HG02885 (cell line): ENCODE data around the gene MYL4.
"Not testable (repeated sequence)": the region's sequence is repeated elsewhere in the genome, so short reads cannot be mapped to it uniquely, and the experiment has no call there.

Source experiments
- ATAC-seq: cut with Tn5 transposase; IDR thresholded peaks from one replicate; pipeline ENCODE4 v1.9.1; 2021; ENCODE audit warnings: mild to moderate bottlenecking; ENCODE audit not compliant: unreplicated experiment, poor library complexity

MYL4 gene

DNA sequence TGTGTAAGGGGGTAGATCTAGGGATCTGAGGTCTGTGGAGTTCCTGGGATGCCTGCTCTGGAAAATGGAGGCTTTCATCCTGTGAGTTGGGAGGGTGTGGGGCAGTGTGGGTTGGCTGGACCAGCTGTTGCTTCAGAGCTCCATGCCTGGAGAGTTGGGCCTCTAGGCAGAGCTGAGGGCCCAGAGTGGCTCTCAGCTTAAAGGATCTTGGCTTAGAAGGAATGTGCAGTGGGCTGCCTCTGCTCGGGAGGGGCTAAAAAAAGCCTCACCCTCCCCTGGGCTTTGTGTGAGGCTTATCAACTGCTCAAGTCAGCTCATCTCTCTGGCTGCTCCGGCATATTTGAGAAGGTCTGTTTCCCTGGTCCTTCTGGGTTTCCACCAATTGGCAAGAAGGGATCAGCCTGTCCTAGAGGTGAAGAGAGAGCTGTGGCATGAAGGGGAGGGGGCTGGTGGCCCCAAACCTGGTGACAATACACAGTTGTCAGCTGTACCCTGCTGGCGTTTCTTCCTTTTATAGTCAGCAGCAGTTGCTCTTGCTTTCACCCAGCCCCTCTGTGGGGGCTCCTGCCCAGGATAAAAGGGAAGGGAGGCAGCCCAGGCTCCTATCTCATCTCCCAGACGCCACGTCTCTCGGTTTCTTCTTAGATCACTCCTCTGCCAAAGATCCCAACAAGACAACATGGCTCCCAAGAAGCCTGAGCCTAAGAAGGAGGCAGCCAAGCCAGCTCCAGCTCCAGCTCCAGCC, at the start of gene MYL4:
Gene MYL4, plus strand, starts transcription at position 605 of the 745 bp plus-strand sequence. Its CDS starts 75 bp downstream, at position 680.
- ATAC-seq, result no peak

DNA sequence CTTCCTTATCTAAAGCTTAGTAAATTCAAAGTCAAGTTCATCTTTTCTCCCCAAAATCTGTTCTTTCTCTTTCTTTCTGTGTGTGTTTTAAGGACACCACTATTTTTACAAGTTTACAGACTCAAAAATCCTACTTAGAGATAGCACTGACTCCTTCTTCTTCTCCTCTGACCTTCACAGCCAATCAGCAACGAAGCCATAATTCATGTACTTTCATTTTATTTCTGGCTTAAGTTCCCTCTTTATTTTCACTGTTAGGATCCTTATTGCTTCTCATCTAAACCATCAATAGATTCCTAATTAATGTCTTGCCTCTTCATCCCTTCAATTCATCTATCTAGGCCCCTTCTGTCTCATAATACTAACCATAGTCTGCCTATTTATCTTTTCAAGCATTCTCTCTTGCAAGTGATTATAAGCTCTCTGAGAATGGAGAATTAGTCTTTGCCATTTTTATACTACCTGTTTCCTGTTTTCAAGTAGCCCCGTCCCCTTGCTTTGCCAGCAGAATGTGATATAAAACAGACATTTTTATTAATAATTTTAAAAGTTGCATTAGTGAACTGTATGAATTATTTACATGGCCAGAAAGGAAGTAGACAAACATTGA, 47.0 kb upstream of the MYL4 start:
- ATAC-seq, result no peak

DNA sequence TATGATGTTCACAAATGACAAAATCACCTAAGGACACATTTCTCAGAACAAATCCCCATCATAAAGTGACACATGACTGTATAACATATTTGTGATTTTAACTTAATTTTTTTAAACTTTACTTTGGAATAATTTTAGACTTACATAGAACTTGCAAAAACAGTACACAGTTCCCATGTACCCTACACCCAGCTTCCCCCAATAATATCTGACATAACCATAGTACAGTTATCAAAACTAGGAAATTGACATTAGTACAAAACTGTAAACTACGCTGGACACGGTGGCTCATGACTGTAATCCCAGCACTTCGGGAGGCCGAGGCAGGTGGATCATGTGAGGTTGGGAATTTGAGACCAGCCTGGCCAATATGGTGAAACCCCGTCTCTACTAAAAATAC, 44.9 kb upstream of the MYL4 start:
- ATAC-seq, result no peak

DNA sequence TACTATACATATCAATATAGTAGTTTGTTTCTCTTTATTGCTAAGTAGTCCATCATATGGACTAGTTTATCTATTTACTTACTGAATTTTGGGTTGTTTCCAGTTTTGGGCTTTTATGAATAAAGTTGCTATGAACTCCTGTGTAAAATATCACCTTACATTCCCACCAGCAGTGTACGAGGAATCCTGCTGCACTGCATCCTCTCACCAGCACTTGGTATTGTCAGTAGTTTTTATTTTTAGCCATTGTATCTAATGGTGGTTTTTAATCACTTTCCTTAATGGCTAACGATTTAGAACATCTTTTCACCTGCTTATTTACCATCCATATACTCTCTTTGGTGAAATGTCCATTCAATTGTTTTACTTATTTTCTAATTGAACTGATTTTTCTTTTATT, 44.0 kb upstream of the MYL4 start:
- ATAC-seq, result no peak

DNA sequence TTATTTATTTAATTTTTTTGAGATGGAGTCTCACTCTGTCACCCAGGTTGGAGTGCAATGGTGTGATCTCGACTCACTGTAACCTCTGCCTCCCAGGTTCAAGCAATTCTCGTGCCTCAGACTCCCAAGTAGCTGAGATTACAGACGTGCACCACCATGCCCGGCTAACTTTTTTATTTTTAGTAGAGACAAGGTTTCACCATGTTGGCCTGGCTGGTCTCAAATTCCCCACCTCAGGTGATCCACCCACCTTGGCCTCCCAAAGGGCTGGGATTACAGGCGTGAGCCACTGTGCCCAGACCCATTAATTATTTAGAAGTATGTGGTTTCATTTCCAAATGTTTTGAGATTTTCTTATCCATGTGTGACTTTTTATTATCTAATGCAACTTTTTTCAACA, 42.3 kb upstream of the MYL4 start:
- not testable (repeated sequence) for ATAC-seq

DNA sequence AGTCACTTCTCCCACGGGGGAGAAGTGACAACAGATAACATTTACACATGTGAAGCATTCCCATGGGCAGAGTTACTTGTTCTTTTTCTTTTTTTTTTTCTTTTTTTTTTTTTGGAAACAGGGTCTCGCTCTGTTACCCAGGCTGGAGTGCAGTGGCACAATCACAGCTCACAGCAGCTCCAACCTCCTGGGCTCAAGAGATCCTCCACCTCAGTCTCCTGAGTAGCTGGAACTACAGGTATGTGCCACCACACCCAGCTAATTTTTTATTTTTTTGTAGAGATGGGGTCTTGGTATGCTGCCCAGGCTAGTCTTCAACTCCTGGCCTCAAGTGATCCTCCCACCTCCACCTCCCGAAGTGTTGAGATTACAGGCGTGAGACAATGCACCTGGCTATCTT, 40.3 kb upstream of the MYL4 start:
- ATAC-seq, result not testable (repeated sequence)

DNA sequence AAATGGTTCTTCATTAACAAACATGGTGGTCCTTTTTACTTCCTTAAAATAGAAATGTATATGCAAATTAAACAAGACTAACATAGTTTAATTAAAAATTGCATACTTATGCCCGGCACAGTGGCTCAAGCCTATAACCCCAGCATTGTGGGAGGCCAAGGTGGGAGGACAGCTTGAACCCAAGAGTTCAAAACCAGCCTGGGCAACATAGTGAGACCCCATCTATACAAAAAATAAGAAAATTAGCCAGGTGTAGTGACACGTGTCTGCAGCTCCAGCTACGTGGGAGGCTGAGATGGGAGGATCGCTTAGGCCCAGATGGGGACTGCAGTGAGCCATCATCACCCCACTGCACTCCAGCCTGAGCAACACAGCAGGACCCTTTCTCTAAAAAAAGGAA, 38.4 kb upstream of the MYL4 start:
- ATAC-seq, result no peak

DNA sequence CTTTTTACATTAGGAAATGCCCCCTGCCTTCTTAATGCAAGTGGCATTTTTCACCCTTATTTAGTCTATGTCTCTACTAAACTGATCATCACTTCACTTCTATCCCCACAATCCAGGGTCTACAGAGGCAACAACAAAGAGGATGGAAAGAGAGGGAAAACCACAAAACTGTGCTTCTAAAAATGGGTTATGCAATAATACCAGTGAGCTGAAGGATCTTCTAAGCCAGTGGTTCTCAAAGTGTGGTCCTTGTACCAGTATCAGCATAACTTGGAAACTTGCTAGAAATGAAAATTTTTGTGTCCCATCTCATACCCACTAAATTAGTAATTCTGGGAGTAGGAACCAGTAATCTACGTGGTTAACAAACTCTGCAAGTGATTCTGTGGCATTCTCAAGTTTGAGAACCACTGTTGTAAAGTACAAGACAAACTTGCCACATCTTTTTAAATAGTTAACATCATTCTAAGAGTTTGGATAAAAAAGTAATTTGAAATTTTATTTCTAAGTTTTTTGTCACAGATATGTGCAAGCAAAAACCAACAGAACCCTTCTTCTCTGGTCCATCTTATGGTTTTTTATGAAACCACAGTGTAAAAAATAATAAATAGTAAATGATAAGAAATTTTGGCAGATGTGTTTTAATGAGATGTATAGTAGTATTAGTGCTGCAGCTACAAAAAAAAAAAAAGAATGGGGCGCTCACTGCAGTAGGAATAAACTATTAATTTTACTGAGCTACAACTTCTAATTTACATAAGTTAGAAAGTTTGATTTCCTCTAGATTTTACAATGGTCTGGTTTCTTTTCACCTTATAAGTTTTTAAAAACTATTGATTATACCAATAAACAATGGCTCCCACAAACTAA, 36.2 kb upstream of the MYL4 start:
- ATAC-seq, result no peak

DNA sequence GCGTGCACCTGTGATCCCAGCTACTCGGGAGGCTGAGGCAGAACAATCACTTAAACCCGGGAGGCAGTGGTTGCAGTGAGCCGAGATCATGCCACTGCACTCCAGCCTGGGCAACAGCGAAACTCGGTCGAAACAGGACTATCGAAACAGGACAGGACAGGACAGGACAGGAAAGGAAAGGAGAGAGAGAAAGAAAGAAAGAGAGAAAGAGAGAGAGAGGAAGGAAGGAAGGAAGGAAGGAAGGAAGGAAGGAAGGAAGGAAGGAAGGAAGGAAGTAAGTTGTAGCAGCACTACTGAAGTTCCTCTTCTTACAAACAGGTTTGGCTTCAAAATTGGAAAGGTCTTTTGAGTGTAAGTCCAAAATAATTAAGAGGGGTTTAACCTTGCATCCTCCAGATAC, 34.3 kb upstream of the MYL4 start:
- ATAC-seq, result not testable (repeated sequence)

DNA sequence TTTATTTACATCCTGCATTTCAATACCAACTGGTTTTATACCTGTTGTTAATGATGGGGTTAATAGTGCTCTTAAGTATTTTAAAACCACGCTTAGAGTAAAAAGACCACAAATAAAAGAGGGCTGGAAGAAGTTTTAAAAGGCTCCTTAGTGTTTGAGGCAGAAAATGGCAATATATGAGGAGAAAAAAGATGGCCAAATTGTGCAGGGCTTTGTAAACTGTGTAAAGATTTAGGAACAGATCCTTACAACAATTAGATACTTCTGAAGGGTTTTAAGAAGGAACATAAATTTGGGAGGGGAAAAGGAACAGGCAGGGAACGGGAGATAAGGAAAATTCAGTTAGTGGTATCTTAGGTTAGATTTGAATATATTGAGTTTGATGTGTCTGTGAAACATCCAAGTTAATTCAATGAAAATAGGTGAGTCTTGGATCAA, 32.7 kb upstream of the MYL4 start:
- no peak for ATAC-seq

DNA sequence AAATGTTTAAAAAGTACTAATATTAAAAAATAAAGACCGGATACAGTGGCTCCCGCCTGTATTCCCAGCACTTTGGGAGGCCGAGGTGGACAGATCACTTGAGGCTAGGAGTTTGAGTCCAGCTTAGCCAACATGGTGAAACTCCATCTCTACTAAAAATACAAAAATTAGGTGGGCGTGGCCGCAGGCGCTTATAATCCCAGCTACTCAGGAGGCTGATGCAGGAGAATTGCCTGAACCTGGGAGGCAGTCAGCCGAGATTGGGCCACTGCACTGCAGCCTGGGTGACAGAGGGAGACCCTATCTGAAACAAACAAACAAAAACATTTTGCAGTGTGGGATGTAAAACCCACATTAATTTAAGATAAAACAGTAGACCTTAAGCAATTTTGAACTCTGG, 31.9 kb upstream of the MYL4 start:
- ATAC-seq, result no peak

DNA sequence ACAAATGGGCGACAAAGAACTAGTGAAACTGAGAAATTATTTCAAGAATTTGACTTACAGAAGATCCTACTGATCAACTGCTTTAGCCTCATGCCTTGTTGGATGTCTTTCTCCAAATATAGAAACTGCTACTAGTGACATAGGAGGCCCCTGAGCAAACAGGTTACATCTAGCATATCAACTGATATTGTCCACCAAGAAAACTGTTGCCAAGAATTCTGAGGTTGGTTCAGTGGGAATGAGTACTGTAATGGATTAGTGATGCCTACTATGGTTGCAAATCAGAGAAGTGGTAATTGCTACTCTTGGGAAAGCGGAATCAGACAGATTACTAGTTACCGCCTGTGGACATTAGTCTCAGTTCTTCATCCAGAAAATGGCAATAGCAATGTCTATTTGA, 30.0 kb upstream of the MYL4 start:
- no peak for ATAC-seq

DNA sequence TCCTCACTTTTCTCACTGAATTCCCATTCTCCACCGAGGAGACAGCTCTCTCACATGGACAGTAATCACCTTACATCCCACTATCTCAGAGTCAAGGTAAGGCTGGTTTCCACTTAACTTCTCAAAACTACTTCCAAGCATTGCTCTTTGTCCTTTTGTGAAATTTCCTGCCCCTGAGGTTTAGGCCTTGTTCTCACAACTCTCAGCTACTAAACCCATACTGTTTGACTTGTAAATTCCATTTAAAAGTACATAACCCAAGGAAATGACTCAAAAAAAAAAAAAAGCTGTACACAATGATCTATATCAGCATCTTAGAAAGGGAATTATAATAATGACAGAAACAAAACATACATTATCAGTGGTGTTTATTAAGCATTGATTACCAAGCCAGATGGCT, 28.8 kb upstream of the MYL4 start:
- no peak for ATAC-seq

DNA sequence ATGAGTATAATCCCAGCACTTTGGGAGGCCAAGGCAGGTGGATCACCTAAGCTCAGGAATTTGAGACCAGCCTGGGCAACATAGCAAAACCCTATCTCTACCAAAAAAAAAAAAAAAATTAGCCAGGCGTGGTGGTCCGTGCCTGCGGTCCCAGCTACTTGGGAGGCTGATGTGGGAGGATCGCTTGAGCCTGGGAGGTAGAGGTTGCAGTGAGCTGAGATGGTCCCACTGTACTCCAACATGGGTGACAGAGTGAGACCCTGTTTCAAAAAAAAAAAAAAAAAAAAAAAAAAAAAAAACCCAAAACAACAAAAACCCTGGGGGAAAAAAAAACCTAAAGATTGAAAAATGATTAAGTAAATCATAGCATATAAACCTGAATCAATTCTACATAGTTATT, 28.2 kb upstream of the MYL4 start:
- not testable (repeated sequence) for ATAC-seq

DNA sequence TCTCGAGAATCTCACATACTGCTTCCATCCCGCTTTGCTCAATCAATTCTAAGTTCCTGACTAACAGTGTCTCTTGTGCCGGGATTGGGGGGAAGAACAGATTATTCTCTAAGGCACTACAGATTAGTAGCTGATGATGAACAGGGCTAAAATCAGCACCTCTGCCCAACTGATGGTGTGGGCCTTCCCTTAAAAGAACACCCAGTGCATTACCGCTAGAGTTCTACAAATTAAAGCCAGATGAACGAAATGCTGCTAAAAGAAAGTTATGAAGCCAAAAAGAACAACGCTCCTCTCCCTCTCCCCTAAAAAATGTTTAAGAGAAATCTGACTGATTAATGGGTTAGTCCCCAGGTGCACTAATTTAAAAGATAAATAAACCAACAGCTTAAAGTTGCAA, 24.5 kb upstream of the MYL4 start:
- no peak for ATAC-seq

DNA sequence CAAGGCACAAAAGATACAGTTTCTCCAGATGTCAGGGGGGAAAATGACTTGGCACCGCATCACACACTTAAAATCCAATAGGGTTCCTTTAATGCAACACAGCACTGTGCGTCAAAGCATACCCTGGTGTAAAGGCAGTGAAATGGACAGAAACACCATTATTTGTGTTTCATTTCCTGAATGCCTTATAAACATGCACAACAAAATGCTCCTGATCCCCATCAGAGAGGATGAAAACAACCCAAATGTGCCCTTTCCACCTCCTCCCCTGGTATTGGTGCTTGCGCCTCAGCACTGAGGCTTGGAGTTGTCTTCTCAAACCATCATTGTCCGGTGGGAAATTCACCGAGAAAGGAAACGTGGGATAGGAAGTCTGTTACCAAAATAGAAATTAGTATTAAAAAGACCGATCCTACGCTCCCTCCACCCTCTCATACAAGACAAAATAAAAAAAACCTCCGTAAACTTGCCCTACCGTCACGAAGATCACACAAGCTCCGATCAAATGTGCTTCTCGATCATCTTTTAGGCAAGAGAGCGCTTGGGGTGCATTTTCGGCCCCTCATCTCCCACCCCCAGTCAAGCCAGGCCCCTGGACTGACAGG, 20.8 kb upstream of the MYL4 start:
- ATAC-seq, result no peak

DNA sequence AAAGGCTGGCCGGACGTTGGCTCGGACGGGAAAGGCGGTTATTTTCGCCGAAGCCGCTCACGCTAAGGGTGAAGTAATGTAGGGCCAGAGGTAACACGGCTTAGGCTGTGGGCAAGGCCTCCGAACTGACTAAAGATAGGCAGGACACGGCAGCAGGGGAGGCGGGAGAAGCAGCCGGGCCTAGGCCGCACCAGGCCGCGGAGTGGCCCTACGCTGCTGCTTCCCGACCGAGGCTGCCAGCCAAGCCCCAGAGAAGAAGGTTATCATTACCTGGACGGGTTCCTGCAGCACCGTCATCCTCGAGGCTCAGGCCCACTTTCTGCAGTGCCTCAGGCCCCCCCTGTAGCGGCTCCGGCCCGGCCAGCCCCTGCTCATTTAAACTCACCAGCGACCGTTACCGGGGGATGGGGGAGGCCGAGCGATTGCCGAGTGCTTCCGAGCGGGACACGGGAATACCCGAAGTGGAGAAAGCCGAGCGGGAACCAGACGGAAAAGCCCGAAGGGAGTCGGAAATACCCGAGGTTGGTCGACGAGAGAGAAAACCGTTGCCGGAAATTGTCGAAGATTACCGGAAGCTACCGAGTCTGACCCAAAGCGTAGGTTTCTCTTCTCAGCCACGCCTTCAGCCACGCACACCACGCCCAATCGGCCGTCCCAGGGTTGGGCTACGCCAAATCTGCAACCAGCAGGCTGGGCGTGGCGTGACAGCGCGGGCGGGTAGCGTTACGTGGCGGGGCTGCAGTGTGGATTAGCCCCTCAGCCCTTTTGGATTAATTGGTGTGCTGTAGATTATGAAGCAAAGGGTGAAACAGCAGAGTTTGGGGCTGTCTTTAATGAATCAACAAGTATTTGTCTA, 20.0 kb upstream of the MYL4 start, which contains the start of gene CDC27:
Gene CDC27, minus strand, starts transcription at position 420 of the 856 bp plus-strand sequence. Its CDS starts 123 bp downstream, at position 297.
- ATAC-seq, result peak; percentile 92

DNA sequence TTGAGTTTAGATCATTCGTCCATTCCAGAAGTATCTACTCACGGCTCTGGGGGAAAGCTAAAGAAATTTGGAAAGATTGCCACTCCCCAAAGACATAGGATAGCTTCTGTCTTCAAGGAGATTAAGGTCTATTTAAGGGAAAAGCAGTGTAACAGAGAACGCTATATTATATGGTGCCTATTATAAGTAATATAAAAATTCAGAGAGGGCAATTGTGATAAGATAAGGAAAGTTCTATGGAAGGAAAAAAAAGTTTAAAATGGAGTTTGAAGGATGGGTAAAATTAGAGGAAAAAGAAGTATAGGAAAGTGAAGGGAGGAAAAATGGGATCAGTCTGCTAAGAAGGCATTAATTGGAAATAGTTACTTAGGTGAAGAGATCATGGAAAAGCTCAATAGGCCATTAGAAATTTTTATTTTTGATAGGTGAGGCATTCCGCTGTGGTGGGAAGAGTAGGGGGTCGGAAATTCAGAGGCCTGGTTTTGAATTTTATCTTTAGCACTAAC, 19.4 kb upstream of the MYL4 start:
- ATAC-seq, result no peak

DNA sequence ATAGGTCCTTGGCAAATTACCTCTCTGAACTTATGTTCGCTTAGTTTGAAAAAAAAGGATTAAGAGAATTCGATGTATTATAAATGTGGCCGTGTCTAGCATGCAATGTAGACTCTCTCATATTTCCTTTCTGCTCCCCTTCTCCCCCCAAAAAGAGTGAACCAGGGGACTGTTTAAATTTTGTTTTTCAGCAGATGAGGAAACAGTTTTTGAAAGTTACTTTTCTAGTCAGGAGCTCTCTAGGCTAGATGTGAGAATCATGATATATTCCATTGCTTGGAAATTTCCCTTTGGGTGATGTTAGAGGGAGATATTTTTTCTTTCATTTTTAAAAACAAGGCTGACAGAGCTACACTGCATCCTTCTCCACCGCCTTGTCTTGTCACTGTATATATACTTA, 18.9 kb upstream of the MYL4 start:
- ATAC-seq, result no peak

DNA sequence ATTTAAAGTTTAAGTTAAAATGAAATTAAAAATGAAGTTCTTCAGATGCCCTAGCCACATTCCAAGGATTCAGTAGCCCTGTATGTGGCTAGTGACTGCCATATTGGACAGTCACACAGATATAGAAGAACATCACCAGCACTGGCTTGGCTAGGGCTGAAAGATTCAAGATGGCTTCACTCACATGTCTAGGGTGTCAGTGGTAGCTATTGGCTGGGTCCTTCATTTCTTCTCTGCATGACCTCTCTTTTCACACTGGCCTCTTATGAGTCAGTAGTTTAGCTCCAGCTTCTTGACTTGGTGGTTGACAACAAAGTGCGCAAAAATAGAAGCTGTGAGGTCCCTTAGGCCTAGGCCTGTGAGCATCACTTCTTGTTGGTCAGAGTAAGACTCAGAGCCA, 18.4 kb upstream of the MYL4 start:
- no peak for ATAC-seq
